GM19240 (cell line): ENCODE results near the gene DYNLT5.
"Not testable (repeated sequence)": the region's sequence is repeated elsewhere in the genome, so short reads cannot be mapped to it uniquely, and the experiment has no call there.

Experiments used
- DNase-seq: peaks from one replicate; pipeline ENCODE4 v3.0.0; 2011; ENCODE audit warnings: low spot score; ENCODE audit not compliant: insufficient read length

Gene DYNLT5

DNA sequence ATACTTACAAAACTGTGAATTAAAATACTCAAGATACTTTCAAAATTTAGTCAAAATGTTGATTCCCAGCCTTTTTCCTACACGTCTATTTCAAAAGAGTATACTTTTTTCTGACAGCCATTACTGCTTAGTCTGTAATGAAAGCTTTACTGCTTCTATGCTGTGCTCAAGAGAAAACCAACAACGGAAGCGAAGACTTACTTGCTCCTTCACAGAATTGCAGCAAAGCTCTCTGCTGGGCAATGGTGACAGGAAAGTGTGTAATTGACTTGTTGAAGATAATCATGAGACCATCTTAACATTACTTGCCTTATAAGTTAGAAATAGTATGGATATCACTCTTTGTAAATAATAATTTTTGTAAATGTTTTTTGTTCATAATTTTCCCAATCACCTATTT is 1.7 kb upstream of the DYNLT5 start:
- DNase-seq = no peak

DNA sequence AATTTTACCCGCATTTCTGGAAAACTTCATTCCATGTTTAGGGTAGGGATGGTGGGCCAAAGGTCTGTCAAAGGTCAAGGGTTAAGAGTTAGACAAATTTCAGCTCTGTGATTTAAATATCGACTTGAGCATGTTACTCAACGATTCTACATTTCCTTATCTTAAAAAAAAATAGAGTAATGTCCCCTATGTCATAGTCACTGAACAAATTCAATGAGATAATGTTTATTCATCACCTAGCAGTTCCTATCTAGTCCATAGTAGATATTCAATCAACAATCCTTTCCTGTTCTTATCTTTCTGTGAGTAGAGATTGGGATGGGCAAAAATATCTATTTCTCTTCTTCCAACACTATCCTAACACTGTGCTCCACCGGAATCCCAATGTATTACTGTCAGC is 1.1 kb upstream of the DYNLT5 start:
- no peak for DNase-seq

DNA sequence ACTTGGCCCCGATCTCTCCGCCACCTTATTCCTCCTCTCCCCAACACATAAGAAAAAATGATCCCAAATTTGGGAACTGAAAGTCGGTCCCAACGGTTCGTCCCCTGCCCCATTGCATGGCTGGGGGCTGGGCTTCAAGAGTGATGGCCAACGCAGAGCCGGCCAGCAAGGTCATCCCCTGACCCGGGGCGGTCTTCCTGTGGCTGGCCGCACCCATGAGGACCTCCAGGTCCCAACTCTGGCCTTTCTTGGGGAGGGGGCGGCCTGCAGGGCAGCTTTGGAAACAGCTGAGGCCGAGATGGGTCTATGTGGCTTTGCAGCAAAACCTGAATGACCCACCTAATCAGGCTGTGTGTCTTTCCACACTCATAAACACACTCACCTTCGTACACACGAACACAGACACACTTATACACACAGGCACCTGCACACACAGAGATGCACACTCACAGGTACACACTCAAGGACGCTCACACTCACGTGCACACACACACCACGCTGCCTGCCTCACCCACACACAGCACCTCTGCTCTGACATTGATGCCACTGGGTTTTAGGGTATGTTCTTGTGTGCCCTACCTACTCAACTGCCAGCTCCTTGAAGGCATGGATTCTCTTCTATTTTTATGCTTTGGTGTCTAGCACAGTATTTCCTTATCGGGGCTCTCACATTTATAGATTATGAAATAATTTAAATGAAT is 562 bp downstream of the DYNLT5 start:
- DNase-seq = no peak

- no peak for DNase-seq
These were observed 5.5 kb downstream of the DYNLT5 start for GRCh38 chr1:66757722-66758240.

- DNase-seq = peak; percentile 12
These were observed 6.0 kb downstream of the DYNLT5 start for GRCh38 chr1:66758241-66758755.

DNA sequence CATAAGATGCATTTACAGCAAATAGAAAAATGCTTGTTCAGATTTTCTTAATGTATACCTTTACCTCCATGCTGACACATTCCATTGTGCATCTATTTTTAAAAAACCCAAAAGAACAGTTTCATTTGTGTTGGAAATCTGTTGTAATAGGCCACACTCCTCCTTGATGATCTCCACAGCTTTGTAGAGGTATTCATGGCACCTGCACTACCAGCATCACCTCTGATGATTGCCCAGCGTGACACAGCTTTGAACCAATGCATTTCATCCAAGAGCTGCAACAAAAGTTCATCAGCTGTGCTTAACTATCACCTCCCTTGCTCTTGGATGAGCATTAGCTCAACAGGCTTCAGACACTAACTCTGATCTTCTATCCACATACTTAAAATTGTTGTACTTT is 8.2 kb downstream of the DYNLT5 start:
- no peak for DNase-seq

- no peak for DNase-seq
These were observed 9.0 kb downstream of the DYNLT5 start for GRCh38 chr1:66761221-66761620.

GRCh38 chr1:66764994-66765578 is 12.8 kb downstream of the DYNLT5 start:
- no peak for DNase-seq

DNA sequence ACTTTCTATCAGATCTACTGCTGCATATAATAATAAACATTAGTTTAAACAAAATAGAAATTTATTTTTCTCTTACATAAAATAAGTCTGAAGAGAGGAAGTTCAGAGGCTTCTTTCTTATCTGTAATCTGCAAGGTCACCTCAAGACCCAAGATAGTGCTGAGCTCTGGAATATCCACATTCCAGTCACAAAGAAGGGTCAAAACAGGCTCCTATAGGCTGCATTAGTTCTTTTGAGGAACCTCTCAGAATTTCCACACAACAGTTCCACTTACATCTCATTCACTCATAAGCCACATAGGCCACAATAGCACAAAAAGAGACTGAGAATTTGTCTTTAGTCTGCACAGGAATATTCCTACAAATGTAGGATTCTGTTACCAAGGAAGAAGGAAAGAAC is 15.4 kb downstream of the DYNLT5 start:
- no peak for DNase-seq

GRCh38 chr1:66768965-66769364 is 16.7 kb downstream of the DYNLT5 start:
- DNase-seq = no peak

- no peak for DNase-seq
These were observed 17.4 kb downstream of the DYNLT5 start for GRCh38 chr1:66769512-66770229.

GRCh38 chr1:66770240-66770639 is 18.0 kb downstream of the DYNLT5 start:
- DNase-seq = no peak

DNA sequence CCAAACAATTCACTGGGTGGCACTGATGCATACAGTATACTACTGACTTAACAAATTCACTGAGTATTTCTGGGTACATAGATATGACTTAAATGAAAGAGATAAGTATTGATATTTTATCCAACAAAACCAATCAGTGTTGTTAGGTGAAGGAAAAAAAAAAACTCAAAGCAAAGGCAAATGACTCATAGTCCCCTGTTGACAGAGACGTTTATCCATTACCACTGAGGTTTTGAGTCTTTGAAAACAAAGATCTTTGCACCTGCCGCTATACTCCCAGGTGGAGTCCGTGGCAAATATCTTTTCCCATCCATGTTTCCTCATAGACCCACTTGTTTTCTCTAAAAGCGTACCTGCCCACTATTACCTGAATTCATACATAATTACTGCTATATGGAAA is 18.4 kb downstream of the DYNLT5 start:
- no peak for DNase-seq

GRCh38 chr1:66773227-66773626 is 21.0 kb downstream of the DYNLT5 start:
- no peak for DNase-seq

- no peak for DNase-seq
These were observed 22.2 kb downstream of the DYNLT5 start for GRCh38 chr1:66774438-66774837.

- no peak for DNase-seq
These were observed 23.4 kb downstream of the DYNLT5 start for GRCh38 chr1:66775646-66776045.

GRCh38 chr1:66777831-66778230 is 25.6 kb downstream of the DYNLT5 start:
- no peak for DNase-seq

GRCh38 chr1:66778266-66778665 is 26.0 kb downstream of the DYNLT5 start:
- DNase-seq = no peak

- no peak for DNase-seq
These were observed 26.7 kb downstream of the DYNLT5 start for GRCh38 chr1:66778969-66779368.

DNA sequence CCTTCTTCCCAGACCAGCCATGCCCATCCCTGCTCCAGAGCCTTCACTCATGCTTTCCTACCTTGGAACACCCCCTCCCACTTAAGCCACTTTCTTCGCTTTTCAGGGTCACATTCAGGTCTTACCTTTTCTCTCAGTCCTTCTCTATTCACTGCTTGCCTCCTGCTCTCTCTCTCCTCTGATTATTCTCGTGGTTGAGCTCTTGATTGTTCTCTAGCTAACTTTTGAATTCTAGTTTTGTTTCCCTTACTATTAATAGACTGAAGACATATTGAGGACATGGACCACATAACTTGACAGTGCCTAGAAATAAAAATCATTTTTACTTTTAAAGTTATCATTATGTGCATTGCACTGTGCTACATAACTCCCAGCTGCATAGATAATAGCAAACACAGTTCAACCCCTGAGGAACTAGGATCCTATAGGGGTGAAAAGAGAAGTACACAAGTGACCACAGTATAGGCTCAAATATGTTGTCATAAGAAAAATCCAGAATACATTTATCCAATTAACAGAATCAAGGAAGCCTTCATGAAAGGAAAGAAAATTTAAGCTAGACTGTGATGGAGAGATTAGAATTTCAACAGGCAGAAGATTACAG is 27.3 kb downstream of the DYNLT5 start:
- DNase-seq = no peak

- not testable (repeated sequence) for DNase-seq
These were observed 33.5 kb downstream of the DYNLT5 start for GRCh38 chr1:66785800-66786199.

DNA sequence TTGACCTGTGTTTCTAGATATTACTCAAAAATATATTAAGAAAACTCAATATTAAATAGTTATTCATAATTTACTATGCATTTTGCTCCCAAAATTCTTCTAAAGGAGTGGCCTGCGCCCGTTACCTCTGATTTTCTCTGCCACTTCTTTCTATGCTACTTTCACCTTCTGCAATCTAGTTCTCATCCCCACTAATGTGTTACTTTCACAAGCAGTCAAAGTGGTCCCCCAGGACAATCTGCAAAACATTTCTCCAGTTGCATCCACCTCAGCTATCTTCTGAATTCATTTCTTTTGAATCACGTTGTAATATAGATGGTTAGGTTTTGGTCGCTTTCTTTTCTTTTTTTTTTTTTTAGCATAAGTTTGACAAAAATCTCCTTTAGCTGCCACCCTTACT is 35.4 kb downstream of the DYNLT5 start:
- DNase-seq = no peak
